SK-N-SH treated with all-trans-retinoic acid at 6 μM for 48 hours (cell line): ENCODE results near the gene ZNF148.

Experiments used
- ATAC-seq: fragments of 200-7000 bp; cut with Tn5 transposase; 3 replicates; pipeline ENCODE4 v1.9.1; 2020; ENCODE audit warnings: mild to moderate bottlenecking, moderate library complexity
- CSDC2 ChIP-seq: fragments of 250-450 bp; sonication (Bioruptor Pico); IDR thresholded peaks from 2 replicates; pipeline ENCODE4 v1.5.0; 2020; ENCODE audit warnings: mild to moderate bottlenecking, moderate library complexity
- ESRRG ChIP-seq: fragments of 250-450 bp; sonication (Bioruptor Pico); IDR thresholded peaks from 2 replicates; pipeline ENCODE4 v1.6.1; 2021; ENCODE audit warnings: mild to moderate bottlenecking
- GLIS3 ChIP-seq: fragments of 250-450 bp; sonication (Bioruptor Pico); IDR thresholded peaks from 2 replicates; pipeline ENCODE4 v1.5.0; 2020; ENCODE audit warnings: mild to moderate bottlenecking, moderate library complexity
- ISL1 ChIP-seq: fragments of 250-450 bp; sonication (Bioruptor Pico); IDR thresholded peaks from 2 replicates; pipeline ENCODE4 v2.1.2; 2022; ENCODE audit warnings: mild to moderate bottlenecking, moderate library complexity
- OSR1 ChIP-seq: fragments of 250-450 bp; sonication (Bioruptor Pico); IDR thresholded peaks from 2 replicates; pipeline ENCODE4 v1.8.0; 2022; ENCODE audit warnings: moderate library complexity, mild to moderate bottlenecking, inconsistent platforms
- PPARA ChIP-seq: fragments of 250-450 bp; sonication (Bioruptor Pico); IDR thresholded peaks from 2 replicates; pipeline ENCODE4 v1.5.0; 2020; ENCODE audit warnings: mild to moderate bottlenecking, borderline replicate concordance
- RARB ChIP-seq: fragments of 250-450 bp; sonication (Bioruptor Pico); IDR thresholded peaks from 2 replicates; pipeline ENCODE4 v1.8.0; 2021; ENCODE audit warnings: mild to moderate bottlenecking, moderate library complexity
- SNAI2 ChIP-seq: fragments of 250-450 bp; sonication (Bioruptor Pico); IDR thresholded peaks from 2 replicates; pipeline ENCODE4 v1.5.0; 2020; ENCODE audit warnings: mild to moderate bottlenecking, moderate library complexity
- TCF4 ChIP-seq: fragments of 250-450 bp; sonication (Bioruptor Pico); IDR thresholded peaks from 2 replicates; pipeline ENCODE4 v1.8.0; 2021; ENCODE audit warnings: mild to moderate bottlenecking, moderate library complexity, borderline replicate concordance
- TOX ChIP-seq: fragments of 250-450 bp; sonication (Bioruptor Pico); IDR thresholded peaks from 2 replicates; pipeline ENCODE4 v1.8.0; 2021; ENCODE audit warnings: mild to moderate bottlenecking, moderate library complexity, borderline replicate concordance
- ZC3H10 ChIP-seq: fragments of 250-450 bp; sonication (Bioruptor Pico); IDR thresholded peaks from 2 replicates; pipeline ENCODE4 v1.5.1; 2021; ENCODE audit warnings: mild to moderate bottlenecking, moderate library complexity
- ZFP3 ChIP-seq: fragments of 250-450 bp; sonication (Bioruptor Pico); IDR thresholded peaks from 2 replicates; pipeline ENCODE4 v1.5.0; 2020; ENCODE audit warnings: mild to moderate bottlenecking, moderate library complexity
- ZFP30 ChIP-seq: fragments of 450-650 bp; formaldehyde crosslinking; IDR thresholded peaks from 2 replicates; pipeline ENCODE4 v1.5.0; 2022; ENCODE audit warnings: mild to moderate bottlenecking, moderate library complexity
- ZNF565 ChIP-seq: fragments of 450-650 bp; formaldehyde crosslinking; conservative IDR thresholded peaks from 2 replicates; pipeline ENCODE4 v1.5.0; 2020; ENCODE audit warnings: low read depth, mild to moderate bottlenecking, moderate library complexity
- ZNF70 ChIP-seq: fragments of 450-650 bp; formaldehyde crosslinking; IDR thresholded peaks from 2 replicates; pipeline ENCODE4 v1.5.0; 2020; ENCODE audit warnings: mild to moderate bottlenecking, moderate library complexity
- ZNF8 ChIP-seq: fragments of 450-650 bp; formaldehyde crosslinking; IDR thresholded peaks from 2 replicates; pipeline ENCODE4 v1.5.0; 2020; ENCODE audit warnings: mild to moderate bottlenecking, moderate library complexity
- TF ChIP-seq, protein P1 (sequence below): fragments of 250-450 bp; sonication (Bioruptor Pico); IDR thresholded peaks from 2 replicates; pipeline ENCODE4 v1.5.0; 2020; ENCODE audit warnings: mild to moderate bottlenecking, moderate library complexity
- TF ChIP-seq, protein P2 (sequence below): fragments of 250-450 bp; sonication (Bioruptor Pico); IDR thresholded peaks from 2 replicates; pipeline ENCODE4 v1.8.0; 2020; ENCODE audit warnings: mild to moderate bottlenecking, moderate library complexity, borderline replicate concordance
- TF ChIP-seq, protein P3 (sequence below): fragments of 250-450 bp; sonication (Bioruptor Pico); IDR thresholded peaks from 2 replicates; pipeline ENCODE4 v1.5.1; 2020; ENCODE audit warnings: low read depth, mild to moderate bottlenecking, moderate library complexity
- TF ChIP-seq, protein P4 (sequence below): fragments of 250-450 bp; sonication (Bioruptor Pico); IDR thresholded peaks from 2 replicates; pipeline ENCODE4 v1.5.1; 2021; ENCODE audit warnings: mild to moderate bottlenecking, moderate library complexity

ZNF148 gene

DNA sequence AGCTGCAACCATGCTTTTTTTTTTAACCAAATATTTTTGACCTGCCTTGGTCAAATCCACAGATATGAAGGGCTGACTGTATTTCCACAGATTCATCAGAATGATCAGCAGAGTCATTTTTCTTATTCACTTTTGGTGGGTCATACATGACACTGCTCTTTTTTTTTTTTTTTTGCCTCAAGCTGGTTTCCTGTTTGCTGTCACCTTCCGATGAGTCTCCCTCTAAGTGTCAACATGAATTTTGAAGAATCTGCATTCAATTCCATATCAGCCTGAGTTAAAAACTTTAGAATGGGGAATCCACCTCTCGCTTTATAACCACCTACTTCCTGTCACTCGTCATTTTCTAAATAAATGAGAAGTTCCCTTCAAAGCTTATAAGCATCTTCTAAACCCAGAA, 160.4 kb downstream of the ZNF148 start:
- ATAC-seq = peak; percentile 20; the same call in 2 of the 3 replicates
- TF ChIP-seq ZFP30 (CRISPR knock-in tag) (no peak), OSR1 (CRISPR knock-in tag) (no peak), ZNF70 (no peak), CSDC2 (no peak), SNAI2 (CRISPR knock-in tag) (no peak), PPARA (CRISPR knock-in tag) (no peak), ZFP3 (no peak), ZNF565 (CRISPR knock-in tag) (no peak), GLIS3 (CRISPR knock-in tag) (no peak), TOX (CRISPR knock-in tag) (no peak), ZC3H10 (CRISPR knock-in tag) (no peak), ZNF8 (CRISPR knock-in tag) (no peak), RARB (CRISPR knock-in tag) (no peak), TCF4 (CRISPR knock-in tag) (no peak)
- TF ChIP-seq, protein P1, sequence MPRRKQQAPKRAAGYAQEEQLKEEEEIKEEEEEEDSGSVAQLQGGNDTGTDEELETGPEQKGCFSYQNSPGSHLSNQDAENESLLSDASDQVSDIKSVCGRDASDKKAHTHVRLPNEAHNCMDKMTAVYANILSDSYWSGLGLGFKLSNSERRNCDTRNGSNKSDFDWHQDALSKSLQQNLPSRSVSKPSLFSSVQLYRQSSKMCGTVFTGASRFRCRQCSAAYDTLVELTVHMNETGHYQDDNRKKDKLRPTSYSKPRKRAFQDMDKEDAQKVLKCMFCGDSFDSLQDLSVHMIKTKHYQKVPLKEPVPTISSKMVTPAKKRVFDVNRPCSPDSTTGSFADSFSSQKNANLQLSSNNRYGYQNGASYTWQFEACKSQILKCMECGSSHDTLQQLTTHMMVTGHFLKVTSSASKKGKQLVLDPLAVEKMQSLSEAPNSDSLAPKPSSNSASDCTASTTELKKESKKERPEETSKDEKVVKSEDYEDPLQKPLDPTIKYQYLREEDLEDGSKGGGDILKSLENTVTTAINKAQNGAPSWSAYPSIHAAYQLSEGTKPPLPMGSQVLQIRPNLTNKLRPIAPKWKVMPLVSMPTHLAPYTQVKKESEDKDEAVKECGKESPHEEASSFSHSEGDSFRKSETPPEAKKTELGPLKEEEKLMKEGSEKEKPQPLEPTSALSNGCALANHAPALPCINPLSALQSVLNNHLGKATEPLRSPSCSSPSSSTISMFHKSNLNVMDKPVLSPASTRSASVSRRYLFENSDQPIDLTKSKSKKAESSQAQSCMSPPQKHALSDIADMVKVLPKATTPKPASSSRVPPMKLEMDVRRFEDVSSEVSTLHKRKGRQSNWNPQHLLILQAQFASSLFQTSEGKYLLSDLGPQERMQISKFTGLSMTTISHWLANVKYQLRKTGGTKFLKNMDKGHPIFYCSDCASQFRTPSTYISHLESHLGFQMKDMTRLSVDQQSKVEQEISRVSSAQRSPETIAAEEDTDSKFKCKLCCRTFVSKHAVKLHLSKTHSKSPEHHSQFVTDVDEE (CRISPR knock-in tag) = no peak
- TF ChIP-seq, protein P2, sequence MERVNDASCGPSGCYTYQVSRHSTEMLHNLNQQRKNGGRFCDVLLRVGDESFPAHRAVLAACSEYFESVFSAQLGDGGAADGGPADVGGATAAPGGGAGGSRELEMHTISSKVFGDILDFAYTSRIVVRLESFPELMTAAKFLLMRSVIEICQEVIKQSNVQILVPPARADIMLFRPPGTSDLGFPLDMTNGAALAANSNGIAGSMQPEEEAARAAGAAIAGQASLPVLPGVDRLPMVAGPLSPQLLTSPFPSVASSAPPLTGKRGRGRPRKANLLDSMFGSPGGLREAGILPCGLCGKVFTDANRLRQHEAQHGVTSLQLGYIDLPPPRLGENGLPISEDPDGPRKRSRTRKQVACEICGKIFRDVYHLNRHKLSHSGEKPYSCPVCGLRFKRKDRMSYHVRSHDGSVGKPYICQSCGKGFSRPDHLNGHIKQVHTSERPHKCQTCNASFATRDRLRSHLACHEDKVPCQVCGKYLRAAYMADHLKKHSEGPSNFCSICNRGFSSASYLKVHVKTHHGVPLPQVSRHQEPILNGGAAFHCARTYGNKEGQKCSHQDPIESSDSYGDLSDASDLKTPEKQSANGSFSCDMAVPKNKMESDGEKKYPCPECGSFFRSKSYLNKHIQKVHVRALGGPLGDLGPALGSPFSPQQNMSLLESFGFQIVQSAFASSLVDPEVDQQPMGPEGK (CRISPR knock-in tag) = no peak
- TF ChIP-seq, protein P3, sequence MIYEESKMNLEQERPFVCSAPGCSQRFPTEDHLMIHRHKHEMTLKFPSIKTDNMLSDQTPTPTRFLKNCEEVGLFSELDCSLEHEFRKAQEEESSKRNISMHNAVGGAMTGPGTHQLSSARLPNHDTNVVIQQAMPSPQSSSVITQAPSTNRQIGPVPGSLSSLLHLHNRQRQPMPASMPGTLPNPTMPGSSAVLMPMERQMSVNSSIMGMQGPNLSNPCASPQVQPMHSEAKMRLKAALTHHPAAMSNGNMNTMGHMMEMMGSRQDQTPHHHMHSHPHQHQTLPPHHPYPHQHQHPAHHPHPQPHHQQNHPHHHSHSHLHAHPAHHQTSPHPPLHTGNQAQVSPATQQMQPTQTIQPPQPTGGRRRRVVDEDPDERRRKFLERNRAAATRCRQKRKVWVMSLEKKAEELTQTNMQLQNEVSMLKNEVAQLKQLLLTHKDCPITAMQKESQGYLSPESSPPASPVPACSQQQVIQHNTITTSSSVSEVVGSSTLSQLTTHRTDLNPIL = no peak

DNA sequence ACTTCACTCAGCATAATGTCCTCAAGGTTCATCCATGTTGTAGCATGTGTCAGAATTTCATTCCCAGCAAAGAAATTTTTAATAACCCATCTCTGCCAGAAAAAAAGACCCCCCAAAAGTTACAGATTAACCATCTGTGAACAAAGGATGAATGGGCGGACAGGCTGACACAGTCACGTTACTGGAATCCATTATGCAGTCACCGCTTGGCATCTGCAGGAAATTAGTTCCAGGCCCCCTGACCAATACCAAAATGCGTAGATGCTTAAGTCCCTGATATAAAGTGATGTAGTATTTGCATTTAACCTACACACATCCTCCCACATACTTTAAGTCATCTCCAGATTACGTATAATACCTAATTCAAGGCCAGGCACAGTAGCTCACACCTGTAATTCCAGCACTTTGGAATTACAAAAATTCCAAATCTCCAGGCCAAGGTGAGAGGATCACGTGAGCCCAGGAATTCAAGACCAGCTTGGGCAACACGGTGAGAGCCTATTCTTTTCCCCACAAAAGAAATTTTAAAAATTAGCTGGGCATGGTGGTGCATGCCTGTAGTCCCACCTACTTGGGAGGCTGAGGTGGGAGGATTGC, 161.1 kb downstream of the ZNF148 start:
- TF ChIP-seq, protein P3 = no peak
- TF ChIP-seq OSR1 (CRISPR knock-in tag) (no peak), ESRRG (CRISPR knock-in tag) (no peak), GLIS3 (CRISPR knock-in tag) (no peak), TOX (CRISPR knock-in tag) (no peak), ZFP30 (CRISPR knock-in tag) (no peak), CSDC2 (no peak), ZNF8 (CRISPR knock-in tag) (no peak), SNAI2 (CRISPR knock-in tag) (no peak), ISL1 (CRISPR knock-in tag) (no peak)
- TF ChIP-seq, protein P2 (CRISPR knock-in tag) = no peak
- TF ChIP-seq, protein P4, sequence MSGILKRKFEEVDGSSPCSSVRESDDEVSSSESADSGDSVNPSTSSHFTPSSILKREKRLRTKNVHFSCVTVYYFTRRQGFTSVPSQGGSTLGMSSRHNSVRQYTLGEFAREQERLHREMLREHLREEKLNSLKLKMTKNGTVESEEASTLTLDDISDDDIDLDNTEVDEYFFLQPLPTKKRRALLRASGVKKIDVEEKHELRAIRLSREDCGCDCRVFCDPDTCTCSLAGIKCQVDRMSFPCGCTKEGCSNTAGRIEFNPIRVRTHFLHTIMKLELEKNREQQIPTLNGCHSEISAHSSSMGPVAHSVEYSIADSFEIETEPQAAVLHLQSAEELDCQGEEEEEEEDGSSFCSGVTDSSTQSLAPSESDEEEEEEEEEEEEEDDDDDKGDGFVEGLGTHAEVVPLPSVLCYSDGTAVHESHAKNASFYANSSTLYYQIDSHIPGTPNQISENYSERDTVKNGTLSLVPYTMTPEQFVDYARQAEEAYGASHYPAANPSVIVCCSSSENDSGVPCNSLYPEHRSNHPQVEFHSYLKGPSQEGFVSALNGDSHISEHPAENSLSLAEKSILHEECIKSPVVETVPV (CRISPR knock-in tag) = no peak
- TF ChIP-seq, all 23 proteins: peak for 0
- peak; percentile 80 for ATAC-seq
